Brain microvascular endothelial cell (primary cell): ENCODE measurements around the gene TENT5D.

ENCODE experiments used
- DNase-seq: peaks from one replicate; pipeline ENCODE4 v3.0.0-alpha.2; 2020
- H3K27ac ChIP-seq: fragments of 250-450 bp; sonication (Bioruptor Pico); 2 replicates; pipeline ENCODE4 v1.5.1; 2020; ENCODE audit warnings: mild to moderate bottlenecking, moderate library complexity
- H3K27me3 ChIP-seq: fragments of 250-450 bp; sonication (Bioruptor Pico); replicated peaks from 2 replicates; pipeline ENCODE4 v1.5.1; 2020; ENCODE audit warnings: mild to moderate bottlenecking
- H3K36me3 ChIP-seq: fragments of 250-450 bp; sonication (Bioruptor Pico); replicated peaks from 2 replicates; pipeline ENCODE4 v1.5.1; 2020; ENCODE audit warnings: mild to moderate bottlenecking
- H3K4me3 ChIP-seq: 2 replicates; pipeline ENCODE4 v1.5.1; 2011; ENCODE audit warnings: low read depth, mild to moderate bottlenecking, control low read depth, low read length, moderate library complexity
- CTCF ChIP-seq: IDR thresholded peaks from 2 replicates; pipeline ENCODE4 v1.5.1; 2011; ENCODE audit warnings: low read depth, mild to moderate bottlenecking, moderate library complexity, low read length, control low read depth, inconsistent platforms; ENCODE audit errors: missing control alignments
- in situ Hi-C: cut with HindIII; loops from 2 replicates; pipeline ENCODE4 v1.10.0; 2017; ENCODE audit warnings: low sequenced_read_pairs, low pct_ligation_motif_present

TENT5D gene

DNA sequence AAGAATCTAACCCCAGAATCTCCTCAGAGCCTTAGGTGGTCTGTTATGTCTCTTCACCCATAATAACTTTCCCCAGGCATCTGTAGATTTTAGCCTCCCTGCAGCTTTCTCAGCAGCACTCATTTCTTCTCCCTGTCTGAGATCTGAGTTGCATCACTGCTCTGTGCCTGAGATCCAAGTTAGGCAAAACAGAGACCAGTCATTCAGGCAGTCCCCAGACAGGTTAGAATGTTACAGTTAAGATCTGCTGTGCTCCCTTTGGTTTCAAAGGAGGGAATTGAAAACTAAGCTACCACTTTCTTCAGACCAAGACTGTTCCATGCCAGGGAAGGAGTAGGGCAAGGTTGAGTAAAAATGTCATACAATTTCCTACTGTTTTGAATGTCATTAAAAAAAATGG, 65.3 kb downstream of the TENT5D start:
- in situ Hi-C loops = no loop called here
- no peak for TF ChIP-seq CTCF
- Histone ChIP-seq H3K27ac (no peak overlapping the region), H3K4me3 (no peak overlapping the region), H3K36me3 (no peaks in the 10 kb centered on the region), H3K27me3 (no peaks in the 10 kb centered on the region)
- no peak for DNase-seq

DNA sequence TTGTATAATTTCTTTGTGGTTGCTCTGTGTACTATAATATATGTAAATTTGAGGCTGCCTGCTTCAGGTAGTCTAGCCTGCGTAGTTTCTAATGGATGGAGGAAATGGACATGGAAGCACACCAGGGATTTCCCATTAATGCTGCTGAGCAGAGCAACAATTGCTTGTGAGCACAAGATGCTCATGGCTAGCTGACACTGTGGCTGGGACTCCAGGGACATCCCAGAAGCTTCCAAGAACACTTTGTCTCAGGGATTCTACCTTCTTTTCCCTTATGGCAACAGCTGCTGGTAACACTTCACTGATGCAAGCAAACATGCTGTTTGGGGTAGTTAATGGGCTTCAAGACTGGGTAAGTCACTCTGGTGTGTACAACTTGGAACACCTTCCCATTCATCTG, 66.1 kb downstream of the TENT5D start:
- no peaks in the 10 kb centered on the region for H3K27me3 ChIP-seq
- DNase-seq = no peak
- in situ Hi-C loops = no loop called here

GRCh38 chrX:80489166-80489565, 68.9 kb downstream of the TENT5D start:
- Histone ChIP-seq H3K27me3 (no peaks in the 10 kb centered on the region), H3K4me3 (no peak overlapping the region), H3K27ac (no peak overlapping the region), H3K36me3 (no peaks in the 10 kb centered on the region)
- DNase-seq = no peak
- in situ Hi-C loops = no loop called here
- TF ChIP-seq CTCF = no peak

More for the DNA sequence above, 66.1 kb downstream of the TENT5D start:
- Histone ChIP-seq H3K4me3 (no peak overlapping the region), H3K27ac (no peak overlapping the region), H3K36me3 (no peaks in the 10 kb centered on the region)
- TF ChIP-seq CTCF = no peak
